ENCODE data around the gene TENM3. TPM values are rescaled to one million over a fixed set of nuclear protein-coding genes. Genes with fewer than 3 reads are reported as not detected.

The TENM3 gene
- total RNA-seq, 2 experiments from 2014 or later: not detected

- ATAC-seq (ENCODE audit: poor library complexity) (no peak), DNase-seq (no peak)
- no peaks in the 10 kb centered on the region for H3K36me3 Mint-ChIP-seq (ENCODE audit: low read depth)
- Histone ChIP-seq H3K27me3 (ENCODE audit: control insufficient read depth in 1 of 2, insufficient read depth in 2 of 2, low read length in 2 of 2) (no peaks in the 10 kb centered on the region), H3K27ac (ENCODE audit: low read depth in 1 of 2, low read length in 2 of 2) (no peak overlapping the region), H3K4me3 (ENCODE audit: low read length) (no peak overlapping the region), H3K36me3 (ENCODE audit: insufficient read depth, low read length) (no peaks in the 10 kb centered on the region), H3K4me1 (ENCODE audit: insufficient read depth, low read length) (no peaks in the 10 kb centered on the region), H3K9me3 (ENCODE audit: control insufficient read depth in 1 of 2, insufficient read depth in 1 of 2, low read length in 2 of 2) (peaks cover 0 to 5% of the 10 kb centered on the region in 2 experiments)
- H3K27ac Mint-ChIP-seq: no peak overlapping the region
- no peak overlapping the region for H3K4me3 Mint-ChIP-seq
- no peak for TF ChIP-seq CTCF (IDR thresholded peaks at IDR 0.05)
- peaks cover 12% of the 10 kb centered on the region for H3K27me3 Mint-ChIP-seq
- intact Hi-C loops (cut with DNase I, micrococcal nuclease): no loop called here
- ChIA-PET CTCF (no interaction called here), POLR2A (no interaction called here)
- H3K4me1 Mint-ChIP-seq (ENCODE audit: low read depth): no peaks in the 10 kb centered on the region
- no peaks in the 10 kb centered on the region for H3K9me3 Mint-ChIP-seq
These were observed 186.7 kb downstream of the TENM3 start for GRCh38 chr4:182429896-182430295.

GRCh38 chr4:182432819-182433218 lies 189.6 kb downstream of the TENM3 start:
- no peak for ATAC-seq (ENCODE audit: poor library complexity)
- DNase-seq: no peak
- Mint-ChIP-seq H3K27ac (no peak overlapping the region), H3K27me3 (peaks cover 17% of the 10 kb centered on the region), H3K4me1 (ENCODE audit: low read depth) (no peaks in the 10 kb centered on the region), H3K4me3 (no peak overlapping the region), H3K36me3 (ENCODE audit: low read depth) (no peaks in the 10 kb centered on the region), H3K9me3 (no peaks in the 10 kb centered on the region)
- peaks cover 0 to 5% of the 10 kb centered on the region in 2 experiments for H3K9me3 ChIP-seq (ENCODE audit: control insufficient read depth in 1 of 2, insufficient read depth in 1 of 2, low read length in 2 of 2)
- H3K4me1 ChIP-seq (ENCODE audit: insufficient read depth, low read length): no peaks in the 10 kb centered on the region
- TF ChIP-seq CTCF (IDR thresholded peaks at IDR 0.05): no peak
- CTCF ChIA-PET: no interaction called here
- H3K4me3 ChIP-seq (ENCODE audit: low read length): no peak overlapping the region
- H3K27ac ChIP-seq (ENCODE audit: low read depth in 1 of 2, low read length in 2 of 2): no peak overlapping the region
- H3K36me3 ChIP-seq (ENCODE audit: insufficient read depth, low read length): no peaks in the 10 kb centered on the region
- intact Hi-C loops (cut with DNase I, micrococcal nuclease): no loop called here
- H3K27me3 ChIP-seq (ENCODE audit: control insufficient read depth in 1 of 2, insufficient read depth in 2 of 2, low read length in 2 of 2): no peaks in the 10 kb centered on the region
- POLR2A ChIA-PET: no interaction called here

GRCh38 chr4:182434720-182435119 lies 191.5 kb downstream of the TENM3 start:
- ATAC-seq (ENCODE audit: poor library complexity) (no peak), DNase-seq (no peak)
- no peak overlapping the region for H3K27ac Mint-ChIP-seq
- no peaks in the 10 kb centered on the region for H3K9me3 Mint-ChIP-seq
- peaks cover 13% of the 10 kb centered on the region for H3K27me3 Mint-ChIP-seq
- Histone ChIP-seq H3K9me3 (ENCODE audit: control insufficient read depth in 1 of 2, insufficient read depth in 1 of 2, low read length in 2 of 2) (peaks cover 0 to 5% of the 10 kb centered on the region in 2 experiments), H3K4me1 (ENCODE audit: insufficient read depth, low read length) (no peaks in the 10 kb centered on the region), H3K4me3 (ENCODE audit: low read length) (no peak overlapping the region), H3K36me3 (ENCODE audit: insufficient read depth, low read length) (no peaks in the 10 kb centered on the region), H3K27me3 (ENCODE audit: control insufficient read depth in 1 of 2, insufficient read depth in 2 of 2, low read length in 2 of 2) (no peaks in the 10 kb centered on the region), H3K27ac (ENCODE audit: low read depth in 1 of 2, low read length in 2 of 2) (no peak overlapping the region)
- POLR2A ChIA-PET: no interaction called here
- CTCF ChIA-PET: interaction anchor here (1.1 kb wide), 1 partner anchor 458 kb away, joined by 3 read pairs; no protein-coding TSS in a partner anchor
- no peaks in the 10 kb centered on the region for H3K4me1 Mint-ChIP-seq (ENCODE audit: low read depth)
- no peaks in the 10 kb centered on the region for H3K36me3 Mint-ChIP-seq (ENCODE audit: low read depth)
- no peak for TF ChIP-seq CTCF (IDR thresholded peaks at IDR 0.05)
- intact Hi-C loops (cut with DNase I, micrococcal nuclease): no loop called here
- no peak overlapping the region for H3K4me3 Mint-ChIP-seq
